GM19193 (cell line): ENCODE results near the gene RNLS.
A peak's percentile ranks its signal among the peaks of the same experiment; 100 is the strongest.

ENCODE experiments used
- POLR2A ChIP-seq: IDR thresholded peaks from 4 replicates; pipeline ENCODE4 v1.6.1; 2011; ENCODE audit not compliant: insufficient read depth, insufficient read length; ENCODE audit errors: extremely low read depth

Gene RNLS

DNA sequence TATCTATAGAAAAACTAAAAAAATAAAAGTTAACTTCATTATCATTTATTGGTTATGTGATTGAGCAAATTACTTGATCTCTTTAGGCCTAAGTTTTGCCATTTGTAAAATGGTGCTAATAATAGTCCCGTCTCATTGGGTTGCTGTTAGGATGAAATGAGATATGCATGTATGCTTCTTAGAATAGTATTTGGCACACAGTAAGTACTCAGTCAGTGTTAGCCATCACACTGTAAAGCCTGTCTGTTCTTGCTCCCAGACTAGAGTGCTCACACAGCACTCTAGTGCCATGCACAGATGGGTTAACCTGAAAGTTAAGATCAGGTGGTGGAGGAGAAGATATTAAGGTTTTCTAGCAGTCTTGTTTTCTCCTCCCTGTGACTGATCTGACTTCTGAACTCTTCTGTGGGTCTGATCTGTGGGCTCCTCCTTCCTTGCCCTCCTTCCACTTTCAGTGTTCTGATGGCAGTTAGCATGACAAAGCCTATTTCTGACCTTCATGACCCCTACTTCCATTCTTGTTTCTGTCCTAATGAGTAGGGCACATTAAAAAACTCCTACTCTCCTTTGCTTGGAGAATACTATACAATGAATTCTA is 167.5 kb downstream of the RNLS start:
- TF ChIP-seq POLR2A = no peak

DNA sequence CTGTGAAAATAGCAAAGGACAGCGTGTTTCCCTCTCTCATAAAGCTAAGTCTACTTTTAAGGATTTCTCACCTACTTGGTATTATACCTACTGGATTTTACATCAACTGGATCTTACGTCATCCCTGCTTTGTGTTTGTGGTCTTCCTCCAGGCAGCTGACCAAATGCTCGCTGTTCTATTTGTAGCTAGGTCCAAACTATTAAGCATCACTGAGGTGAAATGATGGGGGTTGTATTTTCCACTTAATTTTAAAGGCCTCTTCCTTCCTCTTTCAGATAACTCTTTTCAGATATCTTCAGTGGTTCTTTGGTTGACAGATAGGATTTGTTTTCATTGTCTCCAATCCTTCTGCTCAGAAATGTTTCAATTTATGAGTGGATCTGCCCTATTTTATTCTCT is 169.7 kb downstream of the RNLS start:
- no peak for TF ChIP-seq POLR2A

DNA sequence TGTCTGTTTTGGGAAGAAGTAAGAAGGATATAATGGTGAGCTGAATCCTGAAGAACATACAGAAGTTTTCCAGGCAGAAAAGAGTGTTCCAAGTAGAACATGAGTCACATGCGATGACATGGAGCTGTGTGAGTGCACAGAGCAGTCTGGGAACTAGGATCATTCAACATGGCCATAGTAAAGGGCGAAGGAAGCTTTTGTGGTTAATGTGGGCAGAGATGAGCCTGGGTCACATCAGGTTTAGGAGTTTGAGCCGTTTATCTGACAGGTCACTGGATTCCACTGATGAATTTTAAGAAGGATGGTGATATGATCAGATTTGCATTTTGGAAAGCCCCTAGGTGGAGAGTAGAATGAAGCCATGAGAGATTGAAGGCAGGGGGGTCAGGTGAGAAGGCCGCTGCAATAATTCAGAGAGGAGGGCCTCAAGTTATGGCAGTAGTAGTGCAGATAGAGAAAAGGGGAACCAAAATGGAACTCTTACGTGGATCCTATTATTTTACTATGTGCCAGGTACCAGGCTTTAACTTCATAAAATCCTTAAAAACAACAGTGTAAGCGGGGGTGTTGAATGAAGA is 171.3 kb downstream of the RNLS start:
- no peak for TF ChIP-seq POLR2A

DNA sequence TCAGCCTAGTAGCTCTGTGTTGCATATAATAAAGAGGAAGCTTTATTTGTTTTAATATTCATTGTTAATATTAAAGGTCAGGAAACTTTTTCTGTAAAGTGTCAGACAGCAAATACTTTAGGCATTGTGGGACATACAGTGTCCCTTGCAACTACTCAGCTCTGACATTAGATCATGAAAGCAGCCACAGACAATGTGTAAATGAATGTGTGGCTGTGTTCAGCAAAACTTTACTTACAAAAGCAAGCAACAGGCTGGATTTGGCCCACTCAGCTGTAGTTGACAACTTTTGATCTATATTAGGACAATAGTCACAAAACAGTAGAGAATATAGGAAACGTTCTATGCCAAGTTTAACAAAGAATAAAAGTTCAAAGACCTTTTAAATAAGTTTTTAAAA is 173.3 kb downstream of the RNLS start:
- no peak for TF ChIP-seq POLR2A

DNA sequence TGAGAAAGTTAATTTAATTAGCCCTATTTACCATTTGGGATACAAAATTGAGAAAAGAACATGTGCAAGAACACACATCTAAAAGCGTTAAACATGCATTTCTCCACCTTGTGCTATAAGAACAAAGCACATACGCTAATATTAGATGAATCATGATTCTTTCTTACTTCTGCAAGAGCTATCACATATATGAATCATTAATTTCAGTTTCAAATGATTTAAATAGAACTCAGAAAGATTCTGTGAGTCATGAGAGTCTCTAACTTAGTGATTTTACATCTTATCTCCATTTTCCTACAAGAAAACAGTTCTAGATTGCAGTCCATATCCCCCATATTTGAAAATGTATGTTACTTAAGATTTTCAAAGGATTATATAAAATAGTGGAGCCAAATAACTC is 173.9 kb downstream of the RNLS start:
- no peak for TF ChIP-seq POLR2A

DNA sequence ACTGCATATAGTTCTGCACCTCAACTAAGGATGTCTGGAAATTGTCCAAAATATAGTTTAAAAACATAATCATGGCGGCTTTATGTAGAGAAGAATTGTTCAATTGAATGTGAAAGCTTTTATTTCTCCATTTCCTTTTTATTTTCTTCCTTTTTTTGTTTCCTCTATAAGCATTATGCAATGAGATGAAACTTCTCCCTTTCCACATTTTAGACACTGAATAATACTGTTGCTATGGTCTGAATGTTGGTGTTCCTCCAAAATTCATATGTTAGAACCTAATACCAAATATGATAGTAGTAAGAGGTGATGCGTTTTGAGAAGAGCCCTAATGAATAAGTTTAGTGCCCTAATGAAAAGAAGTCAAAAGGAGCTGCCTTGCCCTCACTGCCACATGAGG is 175.0 kb downstream of the RNLS start:
- no peak for TF ChIP-seq POLR2A

DNA sequence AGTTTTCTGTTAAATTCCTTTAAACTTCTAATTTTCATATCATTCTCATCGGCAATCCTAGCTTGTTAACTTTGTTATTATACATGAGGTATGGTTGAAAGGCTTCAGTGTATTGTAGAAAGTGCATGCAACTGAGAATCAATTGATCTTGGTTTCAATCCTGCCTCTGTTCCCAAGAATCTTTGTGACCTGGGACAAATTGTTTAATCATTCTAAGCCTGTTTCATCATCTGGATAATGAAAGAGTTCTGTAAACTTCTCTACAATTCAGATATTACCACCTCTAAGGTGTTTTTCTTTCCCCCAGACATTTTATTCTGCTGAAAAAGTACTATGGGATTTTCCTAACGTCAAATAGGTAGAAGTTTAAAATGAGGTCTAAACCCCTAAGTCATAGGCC is 179.0 kb downstream of the RNLS start:
- TF ChIP-seq POLR2A = no peak

DNA sequence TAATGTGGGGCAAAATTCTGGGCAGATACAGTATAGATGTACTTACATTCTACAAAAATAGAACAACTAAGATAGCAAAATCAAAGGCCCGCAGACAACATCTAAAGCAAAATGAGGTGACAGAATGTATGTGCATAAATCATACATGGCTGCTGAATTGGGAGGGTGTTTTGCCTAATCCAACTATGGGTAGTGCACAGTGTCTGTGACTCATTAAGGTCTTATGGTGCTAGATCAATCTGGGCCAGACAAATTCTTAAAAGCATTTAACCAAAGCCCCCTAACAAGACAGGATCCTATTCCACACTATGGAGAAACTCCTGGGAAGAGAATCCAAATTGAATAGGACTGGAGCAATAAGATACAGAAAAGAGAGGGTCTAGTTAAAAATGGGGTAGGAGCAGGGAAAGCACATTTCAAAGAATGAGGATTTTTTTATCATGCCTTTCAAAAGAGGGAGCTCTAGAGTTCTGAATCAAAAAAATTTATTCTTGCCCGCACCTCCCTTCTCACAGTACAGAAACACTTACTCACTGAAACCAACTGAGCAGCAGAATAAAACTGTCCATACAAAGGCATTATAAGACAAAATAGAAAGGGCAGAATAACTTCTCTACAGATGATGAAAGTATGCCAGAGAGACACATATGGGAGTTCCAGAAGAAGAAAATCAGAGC is 181.3 kb downstream of the RNLS start:
- no peak for TF ChIP-seq POLR2A

DNA sequence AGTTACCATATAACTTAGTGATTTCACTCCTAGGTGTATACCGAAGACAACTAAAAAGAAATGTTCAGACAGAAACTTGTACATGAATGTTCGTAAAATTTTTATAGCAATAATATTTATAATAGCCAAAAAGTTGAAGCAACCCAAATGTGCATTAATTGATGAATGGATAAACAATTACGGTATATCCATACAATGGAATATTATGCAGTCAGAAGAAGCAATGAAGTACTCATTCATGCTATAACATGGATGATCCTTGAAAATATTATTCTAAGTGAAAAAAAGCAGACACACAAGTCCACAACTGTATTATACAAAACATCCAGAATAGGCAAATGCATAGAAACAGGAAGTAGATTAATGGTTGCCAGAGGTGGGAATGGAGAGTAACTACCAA is 183.9 kb downstream of the RNLS start:
- no peak for TF ChIP-seq POLR2A

DNA sequence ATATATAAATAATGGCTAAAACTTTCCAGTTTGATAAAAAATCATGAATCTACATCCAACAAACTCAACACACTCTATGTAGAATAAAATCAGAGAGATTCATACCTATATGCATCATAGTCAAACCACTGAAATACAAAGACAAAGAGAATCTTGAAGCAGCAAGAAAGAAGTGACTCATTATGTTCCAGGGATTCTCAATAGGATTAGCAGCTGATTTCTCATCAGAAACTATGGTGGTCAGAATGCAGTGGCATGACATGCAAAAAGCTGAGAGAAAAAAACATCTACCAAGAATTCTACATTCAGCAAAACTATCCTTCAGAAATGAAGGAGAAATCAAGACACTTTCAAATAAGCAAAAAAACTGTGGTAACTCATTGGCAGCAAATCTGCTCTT is 187.4 kb downstream of the RNLS start:
- TF ChIP-seq POLR2A = no peak

DNA sequence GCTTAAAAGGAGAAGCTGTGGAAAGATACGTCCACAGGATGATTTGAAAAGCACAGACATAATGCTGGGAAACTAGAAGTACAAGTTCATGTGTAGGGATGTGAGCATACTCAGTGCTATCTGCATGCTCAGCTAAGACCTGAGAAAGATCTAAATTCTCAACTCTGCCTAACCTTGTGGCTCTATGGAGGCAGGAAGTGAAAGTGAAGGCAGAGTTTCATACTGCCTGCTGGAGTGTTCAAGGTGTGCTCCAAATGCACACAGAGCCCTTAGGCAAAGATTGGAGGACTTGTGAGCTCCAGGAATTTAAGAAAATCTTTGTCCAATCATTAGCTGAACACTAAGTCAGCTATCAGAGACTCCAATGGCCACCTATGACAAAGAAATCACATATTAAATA is 190.9 kb downstream of the RNLS start:
- no peak for TF ChIP-seq POLR2A

DNA sequence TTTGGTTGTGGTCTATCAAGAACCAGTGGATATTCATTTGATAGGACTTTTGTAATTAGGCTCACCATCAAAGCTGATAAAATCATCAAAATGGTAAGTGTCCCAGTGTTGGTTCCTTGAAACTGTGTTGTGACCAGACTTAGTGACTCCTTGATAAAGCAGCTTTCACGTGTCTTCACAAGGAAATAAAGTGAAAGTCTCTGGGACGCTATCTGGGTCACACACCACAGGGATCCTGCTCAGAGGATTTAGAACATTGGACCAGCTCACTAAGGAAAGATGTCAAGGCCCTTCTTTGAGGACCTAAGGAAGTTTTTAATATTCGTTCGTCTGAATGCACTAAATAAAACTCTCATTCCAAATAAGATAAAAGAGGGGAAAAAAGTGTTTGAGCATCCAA is 193.1 kb downstream of the RNLS start:
- TF ChIP-seq POLR2A = no peak

DNA sequence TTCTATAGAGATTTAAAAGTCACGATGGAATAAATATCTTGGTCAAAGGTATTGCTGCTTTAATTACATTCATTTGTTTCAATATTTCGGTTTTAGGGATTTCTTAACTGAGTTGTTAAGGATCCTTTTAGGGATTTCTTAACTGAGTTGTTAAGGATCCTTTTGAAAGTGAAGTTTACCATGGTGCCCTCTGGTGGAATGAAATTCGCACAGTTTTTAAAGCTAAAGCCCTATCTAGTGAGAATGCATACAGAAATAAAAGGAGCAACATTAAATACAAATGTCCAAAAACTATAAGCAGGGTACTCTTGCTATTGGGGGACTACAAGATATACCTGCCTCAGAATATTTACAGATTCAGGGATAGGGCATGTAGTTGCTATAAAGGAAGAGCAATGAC is 193.7 kb downstream of the RNLS start:
- no peak for TF ChIP-seq POLR2A

DNA sequence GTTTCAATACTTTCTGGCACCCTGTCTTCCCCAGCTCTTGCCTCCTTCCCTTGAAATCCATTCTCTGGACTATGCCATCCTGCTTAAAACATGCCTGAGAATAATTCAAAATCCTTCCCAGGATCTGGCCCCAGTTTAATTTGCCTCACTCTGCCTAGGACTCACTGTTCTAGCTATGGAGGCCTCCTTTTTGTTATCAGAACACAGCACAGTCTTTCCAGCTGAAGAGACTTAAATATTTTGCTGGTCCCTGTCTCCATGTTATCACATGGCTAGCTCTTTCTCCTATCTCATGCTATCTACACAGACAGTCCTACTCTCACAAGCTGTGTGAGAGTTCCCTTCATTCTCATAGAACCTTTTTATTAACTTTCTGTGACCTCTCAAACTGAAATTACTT is 194.8 kb downstream of the RNLS start:
- TF ChIP-seq POLR2A = no peak

DNA sequence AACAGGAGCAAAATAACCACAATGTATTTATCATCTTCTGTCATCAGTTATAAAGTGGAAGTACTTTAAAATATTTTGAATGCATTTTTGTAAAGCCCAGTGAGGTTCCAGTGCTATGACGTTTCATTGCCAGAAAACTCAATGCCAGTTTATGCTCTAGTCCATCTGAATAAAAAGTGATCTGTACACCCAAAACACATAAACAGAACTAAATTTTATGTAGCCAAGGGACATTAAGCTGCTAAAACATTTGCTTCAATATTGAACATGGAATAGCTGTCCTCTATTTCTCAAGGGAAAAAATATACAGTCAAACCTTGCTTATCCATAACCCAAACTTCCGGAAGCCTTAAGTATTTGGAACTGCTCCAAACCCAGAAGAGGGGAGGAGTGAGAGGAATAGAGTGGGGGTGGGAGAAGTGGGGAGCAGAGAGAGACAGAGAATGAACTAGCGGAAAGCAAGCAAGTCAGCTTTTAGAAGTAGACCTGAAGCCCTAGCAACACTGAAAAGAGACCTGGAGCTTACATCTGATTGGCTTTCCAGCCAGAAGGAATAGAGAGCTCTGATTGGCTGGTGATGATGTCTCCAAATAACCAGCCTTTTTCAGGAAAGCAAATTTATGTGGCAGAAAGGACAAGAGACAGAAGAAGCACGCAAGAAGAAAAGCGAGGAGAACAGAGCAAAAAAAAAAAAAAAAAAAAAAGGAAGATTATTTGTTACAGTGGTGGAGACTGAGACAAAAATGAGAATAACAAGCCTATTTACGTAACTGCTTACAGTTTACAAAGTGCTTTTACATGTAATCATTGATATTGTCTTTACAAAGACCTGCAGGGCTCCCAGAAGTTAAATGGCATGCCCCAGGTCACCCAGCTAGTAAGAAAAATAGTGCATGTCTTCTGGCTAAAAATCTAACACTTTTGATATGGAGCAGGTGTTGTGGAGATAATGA is 196.0 kb downstream of the RNLS start:
- no peak for TF ChIP-seq POLR2A

DNA sequence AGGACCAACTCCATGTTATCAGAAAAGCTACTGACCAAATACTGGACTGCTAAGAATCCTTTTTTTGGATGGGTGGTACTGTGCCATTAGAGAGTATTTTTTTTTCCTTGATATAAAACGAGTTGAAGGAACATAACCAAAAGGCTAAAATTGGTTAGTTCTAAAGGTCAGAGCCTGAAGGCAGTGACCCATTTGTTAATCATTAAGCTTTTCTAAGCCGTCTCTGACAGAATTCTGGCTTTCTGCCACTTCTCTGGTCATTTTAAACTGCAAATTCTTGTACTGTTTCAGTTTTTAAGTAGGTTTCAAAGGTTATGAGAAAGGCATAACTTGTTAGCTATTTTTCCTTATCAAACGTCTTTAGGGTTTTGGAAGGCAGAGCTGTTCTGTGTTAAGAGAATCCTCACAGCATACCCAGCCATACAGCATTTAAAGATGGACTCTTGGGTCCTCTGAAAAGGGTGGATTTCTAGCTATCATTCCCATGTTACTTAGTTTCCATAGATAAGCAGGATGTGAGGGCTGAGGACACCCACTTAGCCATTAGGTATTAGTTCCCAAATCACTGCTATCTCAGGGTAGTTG is 196.8 kb downstream of the RNLS start:
- peak; percentile 33 for TF ChIP-seq POLR2A

DNA sequence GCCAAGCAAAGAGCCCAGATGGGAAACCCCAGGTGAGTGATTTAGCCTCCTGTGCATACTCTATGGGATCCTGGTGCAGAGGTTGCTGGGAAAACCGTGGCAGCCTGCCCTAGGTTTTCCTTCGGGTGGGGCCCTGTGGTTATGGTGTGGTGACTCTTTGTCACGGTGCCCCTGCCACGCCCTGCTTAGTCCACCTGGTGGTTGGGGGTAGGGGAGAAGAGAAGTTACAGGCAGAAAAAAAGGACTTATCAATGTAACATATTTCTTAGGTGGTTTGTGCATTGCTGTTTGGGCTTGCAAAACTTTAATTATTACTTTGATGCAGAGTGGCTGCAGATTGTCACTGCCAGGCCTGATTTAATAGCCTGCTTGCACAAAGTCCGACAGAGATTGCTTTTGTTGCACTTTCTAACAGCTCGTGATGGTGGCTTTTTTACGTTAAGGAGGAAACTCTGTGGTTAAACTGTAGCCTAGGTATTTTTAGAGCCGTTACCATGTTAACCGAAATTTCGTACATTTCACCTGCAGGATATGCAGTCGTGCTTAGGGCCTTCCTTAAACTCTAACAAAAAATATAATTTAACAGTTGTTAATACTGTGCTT is 197.4 kb downstream of the RNLS start:
- no peak for TF ChIP-seq POLR2A
